Upper lobe of left lung (tissue), 6 donors: ENCODE measurements around the gene PROSER2. TPM values are rescaled to one million over a fixed set of nuclear protein-coding genes. Genes with fewer than 3 reads are reported as not detected.

Experiments used
- ATAC-seq, 2 donors: fragments of 200-7000 bp; cut with Tn5 transposase; one replicate each; pipeline ENCODE4 v1.9.1; 2022; ENCODE audit warnings: mild to moderate bottlenecking in 2 of 2, moderate library complexity in 2 of 2; ENCODE audit not compliant: low FRiP score in 2 of 2
- DNase-seq, 2 donors: peaks; one replicate each; pipeline ENCODE4 v3.0.0-alpha.2; 2019 to 2020
- H3K27ac ChIP-seq, 4 donors: fragments of 200-600 bp; sonication (generic); one replicate each; pipeline ENCODE4 v1.5.1; 2016 to 2019
- H3K27me3 ChIP-seq, 4 donors: fragments of 200-600 bp; sonication (generic); one replicate each; pipeline ENCODE4 v1.5.1; 2017 to 2019
- H3K36me3 ChIP-seq, 4 donors: fragments of 200-600 bp; sonication (generic); one replicate each; pipeline ENCODE4 v1.5.1; 2016 to 2019
- H3K4me1 ChIP-seq, 4 donors: fragments of 200-600 bp; sonication (generic); one replicate each; pipeline ENCODE4 v1.5.1; 2018 to 2019
- H3K4me3 ChIP-seq, 4 donors: fragments of 200-600 bp; sonication (generic); one replicate each; pipeline ENCODE4 v1.5.1; 2017 to 2019; ENCODE audit warnings: mild to moderate bottlenecking in 2 of 4, moderate library complexity in 1 of 4
- H3K9me3 ChIP-seq, 4 donors: fragments of 200-600 bp; sonication (generic); one replicate each; pipeline ENCODE4 v1.5.1; 2018 to 2019
- CTCF ChIP-seq, 6 experiments: fragments of 450-650 bp in 4 of 6; fragments of 200-600 bp in 2 of 6; sonication (generic) in 2 of 6; IDR thresholded peaks; one replicate each; pipeline ENCODE4 v1.5.1; 2016 to 2019; ENCODE audit warnings: antibody characterized with exemption in 6 of 6
- EP300 ChIP-seq, 4 donors: sonication (generic); formaldehyde crosslinking; IDR thresholded peaks; one replicate each; pipeline ENCODE4 v1.5.1; 2017; ENCODE audit warnings: antibody characterized with exemption in 4 of 4, control low read depth in 2 of 4
- POLR2A ChIP-seq, 4 donors: fragments of 450-650 bp; IDR thresholded peaks; one replicate each; pipeline ENCODE4 v1.5.1; 2016 to 2017; ENCODE audit warnings: antibody characterized with exemption in 4 of 4, mild to moderate bottlenecking in 2 of 4
- POLR2AphosphoS5 ChIP-seq, 2 donors: sonication (generic); formaldehyde crosslinking; IDR thresholded peaks; one replicate each; pipeline ENCODE4 v1.5.1; 2017; ENCODE audit warnings: antibody characterized with exemption in 2 of 2
- WGBS, 2 donors: methylation state at CpG; one replicate each; pipeline ENCODE4 v1.1.5; 2017 to 2018; 5-methylcytosine and 5-hydroxymethylcytosine counted together
- total RNA-seq, 6 donors: library from RNA; depleted of rRNA in 4 of 6; stranded (reverse); fragments of >200 nt in 4 of 6; gene quantifications; one replicate each; pipeline versions ENCODE4 v1.1.0 to v1.2.1, GENCODE V29; 2016 to 2021
- donor health status: DM: no; HTN: no; CAD: no; lungs with moderate emphysema.
- donor health status: DM: no; HTN: yes; CAD: no; lungs with severe emphysema.

Gene PROSER2
- total RNA-seq, 6 donors from 2014 or later, result 19.8 to 64.5 (median 24.7) TPM

GRCh38 chr10:11869219-11869618 lies 46.1 kb downstream of the PROSER2 start:
- Histone ChIP-seq H3K4me3 (no peak overlapping the region), H3K36me3 (peaks cover 0 to 24% (median 8%) of the 10 kb centered on the region in 4 donors), H3K27me3 (peaks cover 0 to 5% (median 0%) of the 10 kb centered on the region in 4 donors), H3K9me3 (no peaks in the 10 kb centered on the region), H3K27ac (no peak overlapping the region), H3K4me1 (peaks cover 2 to 24% (median 9%) of the 10 kb centered on the region in 4 donors)
- ATAC-seq (no peak), DNase-seq (no peak)
- no peak for TF ChIP-seq EP300 (IDR thresholded peaks at IDR 0.05)
- TF ChIP-seq POLR2A (IDR thresholded peaks at IDR 0.05), result no peak
- TF ChIP-seq POLR2AphosphoS5 (IDR thresholded peaks at IDR 0.05), result no peak
- no peak for TF ChIP-seq CTCF (IDR thresholded peaks at IDR 0.05)
- WGBS, 2 donors, result 83 to 88% methylated on average over 8 to 12 of the region's 12 CpGs

GRCh38 chr10:11869743-11870460 lies 46.7 kb downstream of the PROSER2 start:
- 66% methylated on average over 52 of the region's 78 CpGs; no CpG with 5 or more reads in 1 of the 2 donors for WGBS, 2 donors
- peaks cover 0 to 5% (median 0%) of the 10 kb centered on the region in 4 donors for H3K27me3 ChIP-seq
- H3K36me3 ChIP-seq, result peaks cover 0 to 24% (median 8%) of the 10 kb centered on the region in 4 donors
- H3K9me3 ChIP-seq, result no peaks in the 10 kb centered on the region
- peak in 1 of 2 donors; percentile 84 for DNase-seq
- H3K4me3 ChIP-seq, result peak overlapping the region in 1 of 4 donors; percentile 15
- peaks cover 8 to 31% (median 14%) of the 10 kb centered on the region in 4 donors for H3K4me1 ChIP-seq
- no peak for TF ChIP-seq POLR2AphosphoS5 (IDR thresholded peaks at IDR 0.05)
- TF ChIP-seq POLR2A (IDR thresholded peaks at IDR 0.05), result no peak
- no peak for TF ChIP-seq EP300 (IDR thresholded peaks at IDR 0.05)
- no peak for TF ChIP-seq CTCF (IDR thresholded peaks at IDR 0.05)
- ATAC-seq, result peak in 1 of 2 donors; percentile 9
- peak overlapping the region in 1 of 4 donors; percentile 14 for H3K27ac ChIP-seq

DNA sequence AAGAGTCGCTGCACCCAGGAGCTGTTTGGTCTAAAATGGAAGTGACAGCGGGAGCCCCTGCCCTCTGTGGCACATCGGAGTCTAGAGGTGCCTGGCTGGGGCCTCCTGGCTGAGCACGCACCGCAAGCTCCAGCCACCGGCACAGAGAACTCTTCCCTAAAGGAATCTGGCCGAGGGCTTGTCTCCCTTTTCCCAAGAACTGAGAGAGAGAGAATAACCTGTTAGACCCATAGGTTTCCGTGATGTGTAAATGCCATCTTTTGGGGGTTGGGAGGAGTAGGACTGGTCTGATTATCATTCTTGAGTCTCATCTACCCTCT lies 47.3 kb downstream of the PROSER2 start:
- H3K27ac ChIP-seq, result no peak overlapping the region
- H3K4me1 ChIP-seq, result peaks cover 14 to 37% (median 19%) of the 10 kb centered on the region in 4 donors
- peaks cover 0 to 24% (median 8%) of the 10 kb centered on the region in 4 donors for H3K36me3 ChIP-seq
- peaks cover 0 to 5% (median 0%) of the 10 kb centered on the region in 4 donors for H3K27me3 ChIP-seq
- ATAC-seq, result no peak
- TF ChIP-seq EP300 (IDR thresholded peaks at IDR 0.05), result no peak
- TF ChIP-seq POLR2AphosphoS5 (IDR thresholded peaks at IDR 0.05), result no peak
- no peak for TF ChIP-seq POLR2A (IDR thresholded peaks at IDR 0.05)
- TF ChIP-seq CTCF (IDR thresholded peaks at IDR 0.05), result no peak
- 83 to 91% methylated on average over 4 to 8 of the region's 8 CpGs for WGBS, 2 donors
- DNase-seq, result no peak
- H3K9me3 ChIP-seq, result no peaks in the 10 kb centered on the region
- H3K4me3 ChIP-seq, result no peak overlapping the region

GRCh38 chr10:11870900-11871400 lies 47.8 kb downstream of the PROSER2 start:
- no peaks in the 10 kb centered on the region for H3K9me3 ChIP-seq
- no peak for DNase-seq
- H3K27me3 ChIP-seq, result peaks cover 0 to 5% (median 0%) of the 10 kb centered on the region in 4 donors
- H3K36me3 ChIP-seq, result peaks cover 0 to 24% (median 8%) of the 10 kb centered on the region in 4 donors
- no peak overlapping the region for H3K4me3 ChIP-seq
- TF ChIP-seq EP300 (IDR thresholded peaks at IDR 0.05) (no peak), POLR2A (IDR thresholded peaks at IDR 0.05) (no peak), POLR2AphosphoS5 (IDR thresholded peaks at IDR 0.05) (no peak), CTCF (IDR thresholded peaks at IDR 0.05) (no peak)
- peaks cover 18 to 42% (median 22%) of the 10 kb centered on the region in 4 donors for H3K4me1 ChIP-seq
- 77 to 83% methylated on average over 7 of the region's 7 CpGs for WGBS, 2 donors
- no peak overlapping the region for H3K27ac ChIP-seq
- ATAC-seq, result no peak
